GM13976 (cell line): ENCODE measurements around the gene CISTR.

ENCODE experiments used
- DNase-seq: peaks from one replicate; pipeline ENCODE4 v3.0.0; 2012; ENCODE audit warnings: low spot score
- CTCF ChIP-seq: IDR thresholded peaks from 2 replicates; pipeline ENCODE4 v1.5.1; 2012; ENCODE audit warnings: borderline replicate concordance, mild to moderate bottlenecking; ENCODE audit not compliant: insufficient read depth; ENCODE audit errors: extremely low read depth, missing control alignments, control extremely low read depth
- in situ Hi-C: fragments of 300-500 bp; cut with MboI; formaldehyde crosslinking; loops from one replicate; pipeline ENCODE4 v1.12.0; 2022; ENCODE audit warnings: low sequenced_read_pairs, mixed read lengths, inconsistent platforms; ENCODE audit not compliant: unreplicated experiment

CISTR gene

GRCh38 chr12:53754188-53754585 lies 2.4 kb upstream of the CISTR start:
- no peak for TF ChIP-seq CTCF
- no peak for DNase-seq
- in situ Hi-C loops = no loop called here

- in situ Hi-C loops = no loop called here
- no peak for DNase-seq
- TF ChIP-seq CTCF = no peak
Observed at GRCh38 chr12:53752621-53753020, 842 bp upstream of the CISTR start.

- no peak for TF ChIP-seq CTCF
- no peak for DNase-seq
- in situ Hi-C loops = no loop called here
Observed at GRCh38 chr12:53752192-53752601, 418 bp upstream of the CISTR start.

- in situ Hi-C loops = no loop called here
- TF ChIP-seq CTCF = no peak
- DNase-seq = peak; percentile 72
Observed at GRCh38 chr12:53750812-53751335, 905 bp downstream of the CISTR start.

GRCh38 chr12:53749986-53750811 lies 1.6 kb downstream of the CISTR start:
- TF ChIP-seq CTCF = no peak
- no peak for DNase-seq
- in situ Hi-C loops = loop anchor here (10.0 kb wide), 1 partner anchor 205 kb away; no protein-coding TSS in a partner anchor

GRCh38 chr12:53748072-53748840 lies 3.5 kb downstream of the CISTR start:
- no peak for DNase-seq
- in situ Hi-C loops = loop anchor here (10.0 kb wide), 1 partner anchor 203 kb away; no protein-coding TSS in a partner anchor
- TF ChIP-seq CTCF = no peak
